NCI-H82 (cell line): Measurements from ENCODE around the gene EIF3C.
"Not testable (repeated sequence)": the region's sequence is repeated elsewhere in the genome, so short reads cannot be mapped to it uniquely, and the experiment has no call there.

Source experiments
- DNase-seq: peaks from one replicate; lab custom pipeline; 2025; lab: John Stamatoyannopoulos, UW

Gene EIF3C, protein sequence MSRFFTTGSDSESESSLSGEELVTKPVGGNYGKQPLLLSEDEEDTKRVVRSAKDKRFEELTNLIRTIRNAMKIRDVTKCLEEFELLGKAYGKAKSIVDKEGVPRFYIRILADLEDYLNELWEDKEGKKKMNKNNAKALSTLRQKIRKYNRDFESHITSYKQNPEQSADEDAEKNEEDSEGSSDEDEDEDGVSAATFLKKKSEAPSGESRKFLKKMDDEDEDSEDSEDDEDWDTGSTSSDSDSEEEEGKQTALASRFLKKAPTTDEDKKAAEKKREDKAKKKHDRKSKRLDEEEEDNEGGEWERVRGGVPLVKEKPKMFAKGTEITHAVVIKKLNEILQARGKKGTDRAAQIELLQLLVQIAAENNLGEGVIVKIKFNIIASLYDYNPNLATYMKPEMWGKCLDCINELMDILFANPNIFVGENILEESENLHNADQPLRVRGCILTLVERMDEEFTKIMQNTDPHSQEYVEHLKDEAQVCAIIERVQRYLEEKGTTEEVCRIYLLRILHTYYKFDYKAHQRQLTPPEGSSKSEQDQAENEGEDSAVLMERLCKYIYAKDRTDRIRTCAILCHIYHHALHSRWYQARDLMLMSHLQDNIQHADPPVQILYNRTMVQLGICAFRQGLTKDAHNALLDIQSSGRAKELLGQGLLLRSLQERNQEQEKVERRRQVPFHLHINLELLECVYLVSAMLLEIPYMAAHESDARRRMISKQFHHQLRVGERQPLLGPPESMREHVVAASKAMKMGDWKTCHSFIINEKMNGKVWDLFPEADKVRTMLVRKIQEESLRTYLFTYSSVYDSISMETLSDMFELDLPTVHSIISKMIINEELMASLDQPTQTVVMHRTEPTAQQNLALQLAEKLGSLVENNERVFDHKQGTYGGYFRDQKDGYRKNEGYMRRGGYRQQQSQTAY

DNA sequence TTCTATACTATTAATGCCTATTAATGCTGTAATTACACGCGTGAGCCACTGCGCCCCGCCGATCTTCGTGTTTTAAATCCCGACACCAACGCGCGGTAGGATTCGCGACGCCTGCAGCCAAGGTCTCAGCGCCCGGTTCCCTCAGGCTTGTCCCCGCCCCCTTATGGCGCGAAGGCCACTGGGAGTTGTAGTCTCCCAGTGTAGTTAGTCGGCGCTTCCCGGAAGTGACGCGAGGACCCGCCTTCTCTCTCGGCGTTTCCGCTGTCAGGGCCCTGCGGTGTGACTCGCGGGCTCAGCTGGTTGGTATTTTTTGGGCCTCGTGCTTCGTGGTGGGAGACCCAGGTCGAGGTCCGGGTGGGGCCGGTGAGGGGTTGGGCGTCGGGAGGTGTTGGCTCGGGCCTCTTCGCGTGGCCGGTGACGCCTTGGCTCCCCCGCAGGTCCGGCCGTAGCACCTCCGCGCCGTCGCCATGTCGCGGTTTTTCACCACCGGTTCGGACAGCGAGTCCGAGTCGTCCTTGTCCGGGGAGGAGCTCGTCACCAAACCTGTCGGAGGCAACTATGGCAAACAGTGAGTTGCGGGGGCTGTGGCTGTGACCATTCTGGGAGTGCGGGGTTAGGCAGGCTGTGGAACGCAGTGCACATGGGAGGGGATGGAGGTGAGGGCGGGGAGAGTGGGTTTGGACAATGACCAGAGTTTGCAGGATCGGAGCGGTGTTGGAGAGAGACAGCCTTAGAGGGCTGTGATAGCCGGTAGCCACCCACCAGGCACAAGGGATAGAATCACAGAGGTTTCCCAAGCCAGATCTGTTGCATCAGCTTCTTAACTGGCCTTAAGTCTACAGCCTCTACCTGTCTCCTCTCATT is at the start of gene EIF3C:
EIF3C (plus strand) TSS at position 245 of the 864 bp plus-strand sequence; CDS start at position 468, 223 bp downstream.
- not testable (repeated sequence) for DNase-seq

DNA sequence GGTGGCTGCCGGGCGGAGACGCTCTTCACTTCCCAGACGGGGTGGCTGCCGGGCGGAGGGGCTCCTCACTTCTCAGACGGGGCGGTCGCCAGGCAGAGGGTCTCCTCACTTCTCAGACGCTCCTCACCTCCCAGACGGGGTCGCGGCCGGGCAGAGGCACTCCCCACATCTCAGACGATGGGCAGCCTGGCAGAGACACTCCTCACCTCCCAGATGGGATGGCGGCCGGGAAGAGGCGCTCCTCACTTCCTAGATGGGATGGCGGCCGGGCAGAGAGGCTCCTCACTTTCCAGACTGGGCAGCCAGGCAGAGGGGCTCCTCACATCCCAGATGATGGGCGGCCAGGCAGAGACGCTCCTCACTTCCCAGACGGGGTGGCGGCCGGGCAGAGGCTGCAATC is 45.0 kb upstream of the EIF3C start:
- not testable (repeated sequence) for DNase-seq

DNA sequence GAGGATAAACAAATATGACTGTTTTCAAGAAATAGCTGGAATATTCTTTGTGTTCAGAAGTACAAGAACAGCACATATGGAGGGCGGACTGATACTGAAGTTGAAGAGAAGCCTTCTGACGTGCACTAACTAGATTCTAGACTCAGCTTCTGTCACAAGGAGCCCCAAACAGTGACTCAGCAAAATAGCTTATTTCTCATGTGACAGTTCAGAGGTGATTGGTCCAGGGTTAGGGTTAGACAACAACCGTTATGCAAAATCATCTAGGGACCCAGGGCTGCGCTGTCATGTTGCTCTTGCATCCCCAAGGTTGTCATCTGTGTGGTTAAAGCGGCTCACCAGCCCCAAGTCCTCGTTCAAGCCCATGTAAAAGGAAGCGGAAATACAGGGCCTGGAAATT is 43.8 kb upstream of the EIF3C start:
- DNase-seq, result not testable (repeated sequence)

DNA sequence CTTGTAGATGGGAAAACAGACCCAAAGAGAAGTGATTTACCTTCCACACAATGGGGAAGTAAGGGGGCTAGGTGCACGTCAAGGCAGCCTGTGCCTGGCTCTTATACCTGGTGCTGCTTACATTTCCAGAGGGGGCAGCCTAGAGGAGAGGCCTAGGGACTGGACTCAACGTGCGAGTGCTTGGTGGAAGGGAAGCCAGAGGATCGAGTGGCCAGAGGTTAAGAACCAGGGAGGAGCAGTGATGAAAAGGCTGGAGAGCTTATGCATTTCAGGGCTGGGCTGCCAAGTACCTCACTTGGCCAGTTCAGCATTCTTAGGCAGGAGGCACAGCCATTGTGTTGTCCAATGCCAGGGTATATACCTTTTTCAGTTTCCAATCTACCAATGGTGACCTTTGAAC is 43.1 kb upstream of the EIF3C start:
- DNase-seq, result not testable (repeated sequence)

DNA sequence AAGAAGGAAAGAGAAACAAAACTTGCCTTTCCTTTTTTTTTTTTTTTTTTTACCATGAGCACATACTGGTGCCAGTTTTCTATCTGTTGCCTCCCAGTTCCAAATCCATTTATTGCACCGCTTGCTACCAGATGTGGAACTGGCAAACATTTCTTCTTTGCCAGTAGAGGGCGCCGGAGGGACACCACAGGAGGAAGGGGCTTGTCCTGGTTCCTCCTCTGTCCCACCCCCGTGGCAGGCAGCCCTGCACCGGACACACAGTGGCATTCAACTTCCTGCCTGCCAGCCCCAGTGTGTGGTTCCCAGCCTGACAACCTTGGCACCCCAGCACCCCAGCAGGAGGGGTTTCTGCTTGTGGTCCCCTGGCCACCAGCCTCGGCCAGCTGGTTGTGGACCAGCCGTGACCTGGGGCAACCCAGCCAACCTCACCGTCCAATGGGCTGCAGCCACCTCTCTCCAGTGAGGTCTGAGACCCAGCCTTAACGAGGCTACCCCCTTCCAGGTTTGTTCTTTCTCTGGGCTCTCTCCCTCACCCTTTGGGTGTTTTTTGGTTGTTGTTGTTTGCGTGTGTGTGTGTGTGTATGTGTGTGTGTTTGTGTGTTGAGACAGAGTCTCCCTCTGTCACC is 22.8 kb upstream of the EIF3C start:
- DNase-seq, result not testable (repeated sequence)

DNA sequence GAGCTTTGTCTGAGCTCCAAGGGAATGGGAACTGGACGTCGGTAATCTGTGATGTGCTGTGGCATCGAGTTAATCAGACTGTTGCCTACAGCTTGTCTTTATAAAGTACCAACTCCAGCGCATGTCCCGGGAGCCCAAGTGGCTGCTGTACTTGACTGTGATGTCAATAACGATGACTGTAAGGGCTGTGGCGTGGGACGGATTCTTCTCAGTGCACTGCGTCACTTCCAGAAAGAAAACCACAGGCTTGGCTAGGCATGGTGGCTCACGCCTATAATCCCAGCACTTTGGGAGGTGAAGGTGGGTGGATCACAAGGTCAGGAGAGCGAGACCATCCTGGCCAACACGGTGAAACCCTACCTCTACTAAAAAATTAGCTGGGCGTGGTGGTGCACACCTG is 21.8 kb upstream of the EIF3C start:
- DNase-seq, result not testable (repeated sequence)

DNA sequence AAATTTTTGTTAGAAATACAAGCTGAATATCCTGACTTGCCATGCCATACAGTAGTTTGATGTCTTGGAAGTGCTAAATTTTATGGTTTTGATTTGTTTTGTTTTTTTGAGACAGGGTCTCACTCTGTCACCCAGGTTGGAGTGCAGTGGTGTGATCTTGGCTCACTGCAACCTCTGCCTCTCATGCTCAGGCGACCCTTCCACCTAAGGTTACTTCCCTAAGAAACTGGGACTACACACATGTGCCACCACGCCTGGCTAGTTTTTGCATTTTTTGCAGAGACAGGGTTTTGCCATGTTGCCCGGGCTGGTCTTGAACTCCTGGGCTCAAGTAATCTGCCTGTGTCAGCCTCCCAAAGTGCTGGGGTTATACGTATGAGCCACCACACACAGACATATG is 19.5 kb upstream of the EIF3C start:
- DNase-seq, result not testable (repeated sequence)

DNA sequence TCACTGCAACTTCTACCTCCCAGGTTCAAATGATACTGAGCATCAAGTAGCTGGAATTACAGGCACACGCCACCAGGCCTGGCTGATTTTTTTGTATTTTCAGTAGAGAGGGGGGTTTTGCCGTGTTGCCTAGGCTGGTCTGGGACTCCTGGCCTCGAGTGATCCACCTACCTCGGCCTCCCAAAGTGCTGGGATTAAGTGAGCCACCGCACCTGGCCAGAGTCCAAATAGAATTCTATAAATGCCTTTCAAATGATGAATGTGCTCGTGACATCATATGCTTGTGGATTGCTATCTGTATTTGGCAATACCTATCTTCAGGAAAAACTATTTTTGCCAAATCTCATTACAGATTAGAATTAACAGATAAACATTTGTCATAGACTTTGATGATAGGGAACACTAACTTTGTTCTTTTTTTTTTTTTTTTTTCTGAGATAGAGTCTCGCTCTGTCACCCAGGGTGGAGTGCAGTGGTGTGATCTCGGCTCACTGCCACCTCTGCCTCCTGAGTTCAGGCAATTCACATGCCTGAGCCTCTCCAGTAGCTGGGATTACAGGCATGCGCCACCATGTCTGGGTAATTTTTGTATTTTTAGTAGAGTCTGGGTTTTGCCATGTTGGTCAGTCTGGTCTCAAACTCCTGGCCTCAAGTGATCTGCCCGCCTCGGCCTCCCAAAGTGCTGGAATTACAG is 17.9 kb upstream of the EIF3C start:
- not testable (repeated sequence) for DNase-seq

DNA sequence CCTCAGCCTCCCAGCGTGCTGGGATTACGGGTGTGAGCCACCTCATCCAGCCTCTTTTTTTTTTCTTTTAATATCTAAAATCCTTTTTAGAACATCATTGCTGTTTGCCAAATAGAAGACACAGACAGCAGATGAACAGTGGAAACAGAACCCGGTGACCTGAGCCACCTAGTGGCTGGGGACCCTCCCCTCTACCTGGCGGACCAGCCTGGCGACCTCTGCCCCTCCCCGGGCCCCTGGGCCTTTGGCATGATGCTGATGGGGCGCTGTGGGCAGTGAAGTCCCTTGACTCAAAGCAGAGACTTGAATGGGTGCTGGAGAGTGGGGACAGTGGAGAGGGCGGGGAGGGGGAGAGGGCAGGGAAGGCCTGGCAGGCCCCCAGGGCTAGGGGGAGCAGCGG is 11.5 kb upstream of the EIF3C start:
- DNase-seq, result not testable (repeated sequence)

DNA sequence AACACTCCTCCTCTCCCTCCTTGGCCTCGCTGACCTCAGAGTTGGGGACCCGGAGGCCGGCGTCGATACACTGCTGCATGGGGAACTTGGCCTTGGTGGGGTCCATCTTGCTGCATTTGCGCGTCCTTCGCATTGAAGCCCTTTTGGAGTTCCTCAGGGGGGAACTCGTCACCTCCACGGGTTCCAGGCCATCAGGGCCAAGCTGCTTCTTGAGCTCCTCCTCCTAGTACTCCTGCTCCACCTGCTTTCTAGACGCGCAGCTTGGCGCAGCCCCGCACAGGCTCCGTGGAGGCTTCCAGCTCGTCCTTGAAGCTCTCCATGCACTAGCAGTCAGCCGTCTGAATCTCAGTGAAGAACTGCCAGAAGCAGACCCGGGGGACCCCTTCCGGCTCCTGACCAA is 10.9 kb upstream of the EIF3C start:
- not testable (repeated sequence) for DNase-seq

DNA sequence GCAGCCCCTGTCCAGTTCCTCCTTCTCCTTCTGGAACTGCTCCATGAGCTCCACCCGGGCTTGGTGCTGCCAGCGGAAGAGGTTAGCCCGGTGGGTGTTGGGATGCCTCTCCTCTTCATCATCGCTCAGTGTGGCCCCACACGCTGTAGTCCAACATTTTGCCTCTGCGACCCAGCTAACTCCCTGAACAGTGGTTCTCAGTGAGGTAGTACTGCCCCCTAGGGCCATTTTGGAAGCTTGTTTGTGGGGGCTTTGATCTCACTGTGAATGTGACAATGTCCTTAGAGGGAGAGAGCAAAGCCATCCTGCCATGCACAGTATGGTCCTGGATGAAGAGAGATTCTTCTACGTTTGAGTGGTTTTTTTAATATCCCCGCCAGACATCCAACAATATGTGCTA is 9.9 kb upstream of the EIF3C start:
- not testable (repeated sequence) for DNase-seq

DNA sequence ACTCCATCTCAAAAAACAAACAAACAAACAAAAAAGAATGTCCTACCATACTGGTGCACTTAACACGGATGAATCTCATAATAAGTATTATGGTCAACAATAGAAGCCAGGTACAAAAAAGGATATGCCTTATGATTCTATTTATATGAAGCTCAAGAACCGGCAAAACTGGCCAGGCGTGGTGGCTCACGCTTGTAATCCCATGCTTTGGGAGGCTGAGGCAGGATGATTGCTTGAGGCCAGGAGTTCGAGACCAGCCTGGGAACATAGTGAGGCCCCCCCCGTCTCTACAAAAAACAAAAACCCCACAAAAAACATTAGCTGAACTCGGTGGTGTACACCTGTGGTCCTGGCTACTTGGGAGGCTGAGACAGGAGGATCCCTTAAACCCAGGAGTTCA is 7.0 kb upstream of the EIF3C start:
- not testable (repeated sequence) for DNase-seq

DNA sequence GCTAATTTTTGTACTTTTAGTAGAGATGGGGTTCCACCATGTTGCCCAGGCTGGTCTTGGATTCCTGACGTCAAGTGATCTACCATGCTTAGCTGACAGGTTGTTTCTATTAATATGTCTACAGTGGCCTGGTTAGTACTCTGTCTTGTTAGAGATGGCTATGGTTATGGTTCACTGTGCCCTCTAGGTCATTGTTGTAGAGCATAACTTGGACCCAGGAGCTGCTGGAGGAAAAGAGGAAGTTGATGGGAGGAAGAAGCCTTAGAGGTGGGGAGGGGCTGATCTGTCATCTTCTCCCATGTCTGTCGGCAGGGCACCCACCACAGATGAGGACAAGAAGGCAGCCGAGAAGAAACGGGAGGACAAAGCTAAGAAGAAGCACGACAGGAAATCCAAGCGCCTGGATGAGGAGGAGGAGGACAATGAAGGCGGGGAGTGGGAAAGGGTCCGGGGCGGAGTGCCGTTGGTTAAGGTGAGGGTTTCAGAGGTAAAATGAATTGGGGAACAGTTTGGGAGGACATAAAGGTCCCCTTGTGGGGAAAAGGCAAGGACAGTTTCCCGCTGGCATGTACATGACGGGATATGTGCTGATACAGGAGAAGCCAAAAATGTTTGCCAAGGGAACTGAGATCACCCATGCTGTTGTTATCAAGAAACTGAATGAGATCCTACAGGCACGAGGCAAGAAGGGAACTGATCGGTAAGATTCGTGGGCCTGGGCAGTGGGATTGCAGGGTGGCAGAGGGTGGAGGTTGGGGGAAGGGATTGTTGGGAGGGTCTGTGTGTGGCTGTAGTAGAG is 11.8 kb downstream of the EIF3C start:
- not testable (repeated sequence) for DNase-seq

DNA sequence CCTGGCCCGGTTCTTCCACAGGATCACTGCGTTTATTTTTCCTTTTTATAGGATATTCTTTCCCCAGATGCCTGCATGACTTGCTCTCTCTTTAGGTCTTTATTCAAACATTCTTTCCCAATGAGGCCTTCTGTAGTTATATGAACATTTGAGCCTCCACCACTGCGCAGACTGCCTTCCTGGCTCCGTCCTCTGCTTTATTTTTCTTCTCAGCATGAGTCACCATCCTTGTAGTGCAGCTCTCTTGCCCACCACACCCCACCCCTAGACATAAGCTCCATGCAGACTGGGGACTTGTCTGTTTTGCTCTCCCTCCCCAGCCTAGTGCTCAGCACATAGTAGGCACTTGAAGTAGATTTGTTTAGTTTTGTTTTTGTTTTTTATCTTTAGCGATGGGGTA is 20.0 kb downstream of the EIF3C start:
- not testable (repeated sequence) for DNase-seq

DNA sequence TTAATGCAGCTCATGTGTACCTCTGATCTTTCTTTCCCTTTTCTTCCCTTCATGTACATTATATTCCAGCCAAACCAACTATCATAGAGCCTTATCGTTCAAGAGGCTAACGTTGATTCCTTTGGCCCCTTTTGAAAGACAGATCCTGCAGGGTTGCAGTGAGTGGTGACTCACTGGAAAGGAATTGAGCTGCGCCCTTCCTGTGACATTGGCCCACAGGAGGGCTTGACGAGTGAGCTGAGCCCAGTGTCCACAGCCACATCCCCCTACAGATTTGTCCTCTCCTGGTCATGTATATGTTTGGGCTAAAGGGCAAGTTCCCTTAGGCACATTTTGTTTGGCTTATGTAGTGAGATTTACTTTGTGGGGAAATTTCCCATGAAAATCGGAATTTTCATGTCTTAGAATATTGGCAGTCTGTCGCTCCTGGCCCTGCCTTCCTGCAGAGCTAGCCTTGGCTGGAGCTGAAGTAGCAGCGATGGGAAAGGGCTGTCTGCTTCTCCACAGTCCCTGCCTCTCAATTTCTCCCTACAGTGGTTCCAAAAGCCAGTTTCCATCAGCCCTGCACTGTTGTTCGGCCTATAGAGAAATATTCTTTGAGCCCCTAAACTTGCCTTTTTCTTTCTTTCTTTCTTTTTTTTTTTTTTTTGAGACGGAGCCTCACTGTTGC is 21.3 kb downstream of the EIF3C start:
- DNase-seq, result not testable (repeated sequence)

DNA sequence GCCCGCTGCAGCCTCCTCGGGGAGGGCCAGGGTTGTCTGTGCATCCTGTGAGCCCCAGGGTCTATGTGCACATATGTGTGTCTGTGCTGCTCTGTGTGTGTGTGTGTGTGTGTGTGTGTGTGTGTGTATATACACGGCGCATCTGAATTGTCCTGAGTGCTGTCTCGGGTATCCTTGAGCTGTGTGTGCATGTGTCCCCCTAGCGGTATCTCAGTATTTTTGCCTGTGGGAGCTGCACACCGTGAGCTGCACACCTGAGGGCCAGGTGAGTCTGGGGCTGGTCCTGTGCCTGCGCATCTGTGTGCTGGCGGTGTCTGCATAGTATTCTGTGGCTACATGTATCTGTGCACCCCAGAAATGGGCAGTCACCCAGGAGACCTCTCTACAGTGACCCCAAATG is 28.5 kb downstream of the EIF3C start:
- not testable (repeated sequence) for DNase-seq

DNA sequence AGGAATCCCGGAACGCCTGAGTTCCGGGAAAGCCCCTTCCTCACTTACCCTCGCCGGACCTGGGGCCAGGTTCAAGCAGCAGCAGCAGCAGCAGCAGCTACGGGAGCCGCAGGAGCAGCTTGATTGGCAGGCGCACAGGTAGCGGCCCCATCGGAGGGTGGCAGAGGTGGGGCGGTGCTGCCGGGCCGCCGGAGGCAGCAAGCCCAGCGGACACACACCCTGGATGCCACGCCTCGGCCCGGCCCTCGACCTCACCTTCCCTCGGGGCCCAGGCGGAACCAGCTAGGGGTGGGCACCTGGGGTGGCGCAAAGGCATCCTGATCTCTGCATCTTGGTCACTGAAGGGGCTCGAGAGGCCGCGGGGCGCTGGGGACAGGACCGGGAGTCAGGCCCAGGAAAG is 29.4 kb downstream of the EIF3C start:
- DNase-seq, result not testable (repeated sequence)

DNA sequence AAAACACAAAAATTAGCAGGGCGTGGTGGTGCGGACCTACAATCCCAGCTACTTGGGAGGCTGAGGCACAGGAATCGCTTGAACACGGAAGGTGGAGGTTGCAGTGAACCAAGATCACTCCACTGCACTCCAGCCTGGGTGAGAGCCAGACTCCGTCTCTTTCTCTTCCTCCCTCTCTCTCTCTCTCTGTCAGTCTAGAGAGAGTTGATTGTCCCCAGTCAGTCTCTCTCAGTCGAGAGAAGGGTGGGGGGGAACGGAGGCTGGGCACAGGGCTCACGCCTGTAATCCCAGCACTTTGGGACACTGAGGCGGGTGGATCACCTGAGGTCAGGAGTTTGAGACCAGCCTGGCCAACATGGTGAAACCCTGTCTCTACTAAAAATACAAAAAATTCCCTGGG is 30.0 kb downstream of the EIF3C start:
- not testable (repeated sequence) for DNase-seq

DNA sequence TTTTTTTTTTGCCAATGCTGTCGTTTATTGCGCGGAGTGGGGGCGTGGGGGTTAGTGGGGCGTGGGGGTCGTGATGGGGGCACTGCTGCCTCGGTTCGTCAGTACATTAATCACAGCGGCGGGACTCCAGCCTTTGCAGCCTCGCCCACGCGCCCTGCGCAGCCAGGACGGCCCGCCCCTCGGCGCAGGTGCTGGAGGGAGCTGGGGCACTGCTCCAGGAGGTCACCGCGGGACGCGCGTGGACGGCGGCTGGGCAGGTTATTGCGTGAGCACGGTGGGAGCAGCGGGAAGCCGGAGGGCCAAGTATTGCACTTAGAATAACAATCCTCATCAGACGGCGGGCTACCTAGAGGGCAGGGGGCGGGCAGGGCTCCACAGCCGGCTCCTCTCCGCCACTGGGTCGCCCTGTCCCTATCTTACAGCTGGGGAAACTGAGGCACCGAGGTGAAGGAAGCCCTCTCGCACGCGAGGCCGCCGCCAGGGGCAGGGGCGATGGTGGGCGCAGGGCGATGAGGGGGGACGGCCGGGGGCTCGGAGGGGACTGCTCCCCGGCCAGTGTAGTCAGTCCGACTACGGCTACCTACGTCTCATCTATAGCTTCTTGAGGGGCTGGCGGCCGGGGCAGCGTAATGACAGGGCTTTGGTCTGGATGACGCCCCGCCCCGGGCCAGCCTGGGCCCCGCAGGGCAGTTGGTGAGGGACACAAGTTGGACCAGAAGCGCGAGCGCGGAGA is 35.5 kb downstream of the EIF3C start:
- DNase-seq, result not testable (repeated sequence)
